Osteocyte (in vitro differentiated cells): ENCODE measurements around the gene BTK. TPM values are rescaled to one million over a fixed set of nuclear protein-coding genes. Genes with fewer than 3 reads are reported as not detected.

Experiments used
- DNase-seq: peaks from one replicate; pipeline ENCODE4 v3.0.0; 2021; ENCODE audit warnings: mixed read lengths; ENCODE audit not compliant: unreplicated experiment; ENCODE audit errors: extremely low spot score
- H3K27ac Mint-ChIP-seq: one replicate; pipeline ENCODE4 v1.8.0; 2021; ENCODE audit warnings: mild to moderate bottlenecking, mixed read lengths; ENCODE audit not compliant: unreplicated experiment
- H3K27me3 Mint-ChIP-seq: one replicate; pipeline ENCODE4 v1.8.0; 2021; ENCODE audit warnings: mixed read lengths; ENCODE audit not compliant: unreplicated experiment
- H3K36me3 Mint-ChIP-seq: one replicate; pipeline ENCODE4 v1.8.0; 2021; ENCODE audit warnings: mixed read lengths; ENCODE audit not compliant: unreplicated experiment
- H3K4me1 Mint-ChIP-seq: one replicate; pipeline ENCODE4 v1.8.0; 2021; ENCODE audit warnings: mixed read lengths; ENCODE audit not compliant: unreplicated experiment
- H3K4me3 Mint-ChIP-seq: one replicate; pipeline ENCODE4 v1.8.0; 2021; ENCODE audit warnings: mild to moderate bottlenecking, moderate library complexity, mixed read lengths; ENCODE audit not compliant: unreplicated experiment
- H3K9me3 Mint-ChIP-seq: one replicate; pipeline ENCODE4 v1.8.0; 2021; ENCODE audit warnings: mixed read lengths; ENCODE audit not compliant: unreplicated experiment
- total RNA-seq: library from RNA; stranded (reverse); gene quantifications from 2 replicates; pipeline ENCODE4 v1.2.1, GENCODE V29; 2021
- TF ChIP-seq, protein P1 (sequence below): fragments of 200-600 bp; sonication (generic); IDR thresholded peaks from 2 replicates; pipeline ENCODE4 v1.5.0; 2021; ENCODE audit warnings: antibody characterized with exemption, mild to moderate bottlenecking, moderate library complexity

The BTK gene
- total RNA-seq, 1 donor from 2014 or later: not detected

DNA sequence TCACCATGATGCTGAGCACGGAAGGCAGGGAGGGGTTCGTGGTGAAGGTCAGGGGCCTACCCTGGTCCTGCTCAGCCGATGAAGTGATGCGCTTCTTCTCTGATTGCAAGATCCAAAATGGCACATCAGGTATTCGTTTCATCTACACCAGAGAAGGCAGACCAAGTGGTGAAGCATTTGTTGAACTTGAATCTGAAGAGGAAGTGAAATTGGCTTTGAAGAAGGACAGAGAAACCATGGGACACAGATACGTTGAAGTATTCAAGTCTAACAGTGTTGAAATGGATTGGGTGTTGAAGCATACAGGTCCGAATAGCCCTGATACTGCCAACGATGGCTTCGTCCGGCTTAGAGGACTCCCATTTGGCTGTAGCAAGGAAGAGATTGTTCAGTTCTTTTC lies 26.0 kb upstream of the BTK start:
- no peak for DNase-seq
- TF ChIP-seq, protein P1, sequence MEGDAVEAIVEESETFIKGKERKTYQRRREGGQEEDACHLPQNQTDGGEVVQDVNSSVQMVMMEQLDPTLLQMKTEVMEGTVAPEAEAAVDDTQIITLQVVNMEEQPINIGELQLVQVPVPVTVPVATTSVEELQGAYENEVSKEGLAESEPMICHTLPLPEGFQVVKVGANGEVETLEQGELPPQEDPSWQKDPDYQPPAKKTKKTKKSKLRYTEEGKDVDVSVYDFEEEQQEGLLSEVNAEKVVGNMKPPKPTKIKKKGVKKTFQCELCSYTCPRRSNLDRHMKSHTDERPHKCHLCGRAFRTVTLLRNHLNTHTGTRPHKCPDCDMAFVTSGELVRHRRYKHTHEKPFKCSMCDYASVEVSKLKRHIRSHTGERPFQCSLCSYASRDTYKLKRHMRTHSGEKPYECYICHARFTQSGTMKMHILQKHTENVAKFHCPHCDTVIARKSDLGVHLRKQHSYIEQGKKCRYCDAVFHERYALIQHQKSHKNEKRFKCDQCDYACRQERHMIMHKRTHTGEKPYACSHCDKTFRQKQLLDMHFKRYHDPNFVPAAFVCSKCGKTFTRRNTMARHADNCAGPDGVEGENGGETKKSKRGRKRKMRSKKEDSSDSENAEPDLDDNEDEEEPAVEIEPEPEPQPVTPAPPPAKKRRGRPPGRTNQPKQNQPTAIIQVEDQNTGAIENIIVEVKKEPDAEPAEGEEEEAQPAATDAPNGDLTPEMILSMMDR: no peak
- H3K27ac Mint-ChIP-seq: no peak overlapping the region
- no peaks in the 10 kb centered on the region for H3K9me3 Mint-ChIP-seq
- peaks cover 20% of the 10 kb centered on the region for H3K4me1 Mint-ChIP-seq
- H3K27me3 Mint-ChIP-seq: no peaks in the 10 kb centered on the region
- H3K36me3 Mint-ChIP-seq: peaks cover 3% of the 10 kb centered on the region
- no peak overlapping the region for H3K4me3 Mint-ChIP-seq

DNA sequence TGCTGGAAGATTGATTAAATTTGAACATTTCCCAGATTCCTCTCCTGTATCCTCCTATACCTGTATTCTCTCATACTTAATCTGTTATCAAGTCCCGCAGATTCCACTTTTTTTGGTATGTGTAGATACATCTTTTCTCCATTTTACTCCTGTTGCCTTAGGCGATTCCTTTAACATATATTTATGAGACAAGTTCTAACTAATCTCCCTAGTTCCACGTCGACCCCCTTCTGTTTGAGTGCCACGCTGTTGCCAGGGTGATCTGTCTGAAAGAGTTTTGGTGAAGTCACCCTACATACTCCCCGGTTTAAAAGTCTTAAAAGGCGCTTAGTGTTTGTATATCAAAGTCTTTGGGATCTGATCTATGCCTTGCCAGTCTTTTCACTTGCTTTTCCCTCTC lies 24.5 kb upstream of the BTK start:
- no peak for DNase-seq
- H3K4me1 Mint-ChIP-seq: peaks cover 25% of the 10 kb centered on the region
- peak overlapping the region; percentile 59 for H3K4me3 Mint-ChIP-seq
- TF ChIP-seq, protein P1: no peak
- no peaks in the 10 kb centered on the region for H3K9me3 Mint-ChIP-seq
- H3K27me3 Mint-ChIP-seq: no peaks in the 10 kb centered on the region
- H3K36me3 Mint-ChIP-seq: peaks cover 3% of the 10 kb centered on the region
- no peak overlapping the region for H3K27ac Mint-ChIP-seq

DNA sequence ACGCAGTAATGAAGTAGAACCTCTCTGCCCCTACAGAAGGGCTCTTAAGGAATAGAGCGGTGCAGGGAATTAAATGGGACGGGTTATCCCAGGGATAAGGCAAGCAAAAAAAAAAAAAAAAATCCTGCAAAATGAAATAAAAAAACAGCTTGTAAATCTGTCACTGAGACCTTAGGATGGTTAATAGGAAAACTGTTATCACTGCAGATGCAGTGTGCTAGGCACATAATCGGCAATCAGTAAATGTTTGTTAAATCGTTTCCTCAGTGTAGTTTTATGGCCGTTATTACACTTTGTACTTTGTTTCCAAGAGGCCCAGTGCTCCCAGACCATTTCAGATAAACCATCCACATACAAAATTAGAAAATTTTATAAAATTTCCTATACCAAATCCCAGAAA lies 23.1 kb upstream of the BTK start:
- no peaks in the 10 kb centered on the region for H3K27me3 Mint-ChIP-seq
- TF ChIP-seq, protein P1: no peak
- DNase-seq: no peak
- H3K4me1 Mint-ChIP-seq: peaks cover 25% of the 10 kb centered on the region
- H3K27ac Mint-ChIP-seq: peak overlapping the region; percentile 99
- H3K9me3 Mint-ChIP-seq: peaks cover 1% of the 10 kb centered on the region
- H3K4me3 Mint-ChIP-seq: peak overlapping the region; percentile 84
- peaks cover 4% of the 10 kb centered on the region for H3K36me3 Mint-ChIP-seq

DNA sequence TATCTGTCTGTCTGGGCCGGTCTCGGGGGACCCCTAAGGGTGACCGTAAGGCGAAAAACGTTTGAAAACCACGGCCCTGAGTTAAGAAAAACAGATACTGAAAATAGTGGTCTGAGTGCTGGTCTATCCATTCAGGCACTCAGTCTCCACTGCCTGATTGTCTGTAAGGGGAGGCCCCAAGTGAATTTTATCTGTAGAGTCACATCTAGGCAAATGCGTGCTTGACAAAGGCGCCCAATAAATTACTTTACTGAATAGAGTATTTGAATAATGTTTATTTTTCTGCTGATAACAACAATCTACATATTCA lies 22.5 kb upstream of the BTK start:
- Mint-ChIP-seq H3K27ac (peak overlapping the region; percentile 99), H3K4me3 (peak overlapping the region; percentile 84), H3K9me3 (peaks cover 4% of the 10 kb centered on the region), H3K4me1 (peaks cover 25% of the 10 kb centered on the region), H3K27me3 (no peaks in the 10 kb centered on the region), H3K36me3 (peaks cover 5% of the 10 kb centered on the region)
- no peak for DNase-seq
- TF ChIP-seq, protein P1: peak; percentile 9

DNA sequence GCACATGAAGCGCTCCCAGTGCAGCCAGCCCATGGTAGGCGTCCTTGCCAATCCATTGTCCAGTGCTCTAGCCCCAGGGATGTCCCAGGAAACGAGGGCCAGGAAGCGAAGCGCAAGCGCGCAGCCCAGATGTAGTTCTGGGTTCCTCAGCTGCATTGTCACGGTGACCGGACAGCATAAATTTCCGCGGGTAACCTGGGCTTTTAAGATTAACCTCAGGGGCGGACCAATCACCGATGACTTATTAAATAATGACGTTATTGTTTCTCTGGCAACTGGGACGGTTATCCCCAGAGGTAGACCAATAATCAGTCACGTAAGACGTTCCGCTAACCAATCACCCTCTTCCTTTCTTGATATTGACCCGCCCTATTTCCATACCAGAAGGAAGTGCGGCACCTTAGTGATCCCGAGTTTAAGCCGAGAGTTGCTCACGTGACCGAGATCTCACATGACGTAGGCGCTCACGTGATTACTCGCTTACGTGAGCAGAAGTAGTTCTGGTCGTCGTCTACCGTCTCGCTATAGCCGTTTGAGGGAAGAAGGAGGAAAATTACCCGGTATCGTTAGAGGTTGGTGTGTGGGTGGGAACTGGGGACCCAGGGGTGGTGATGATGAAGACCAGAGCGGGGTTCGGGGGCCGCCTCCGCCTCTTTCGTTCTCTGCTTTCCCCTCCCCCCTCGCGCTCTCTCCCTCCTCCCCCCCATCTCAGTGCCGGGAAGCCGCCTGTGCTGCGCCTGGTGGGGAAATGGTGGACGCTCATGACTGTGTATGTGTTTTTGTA lies 21.9 kb upstream of the BTK start, which contains the start of the genes GLA and HNRNPH2:
TSS of gene GLA (minus strand) at position 178 of the 784 bp plus-strand sequence. CDS start at position 156, 22 bp downstream.
TSS of gene HNRNPH2 (plus strand) at position 475 of the 784 bp plus-strand sequence. CDS start 3,767 bp downstream, outside the sequence.
- peak within 1 kb of the TSS; percentile 84 for H3K4me3 Mint-ChIP-seq
- no peaks in the 10 kb centered on the region for H3K27me3 Mint-ChIP-seq
- peaks cover 5% of the 10 kb centered on the region for H3K36me3 Mint-ChIP-seq
- peak; percentile 93 for DNase-seq
- TF ChIP-seq, protein P1: no peak
- H3K27ac Mint-ChIP-seq: peak within 1 kb of the TSS; percentile 99
- H3K4me1 Mint-ChIP-seq: peaks cover 25% of the 10 kb centered on the region
- H3K9me3 Mint-ChIP-seq: peaks cover 4% of the 10 kb centered on the region
